Muscle of arm (tissue), 12 donors: Measurements from ENCODE around the gene KRTAP5-4. TPM values are rescaled to one million over a fixed set of nuclear protein-coding genes. Genes with fewer than 3 reads are reported as not detected.
A peak's percentile ranks its signal among the peaks of the same experiment; 100 is the strongest.

Source experiments
- DNase-seq: peaks from one replicate; pipeline ENCODE4 v3.0.0-alpha.2; 2013
- polyA plus RNA-seq, 12 donors: library from polyadenylated mRNA; unstranded; fragments of 120-200 nt; gene quantifications; one replicate each; pipeline ENCODE4 v1.2.1, GENCODE V29; 2013; ENCODE audit not compliant: insufficient read length in 12 of 12

The KRTAP5-4 gene
- polyA plus RNA-seq, 12 donors, result not detected

DNA sequence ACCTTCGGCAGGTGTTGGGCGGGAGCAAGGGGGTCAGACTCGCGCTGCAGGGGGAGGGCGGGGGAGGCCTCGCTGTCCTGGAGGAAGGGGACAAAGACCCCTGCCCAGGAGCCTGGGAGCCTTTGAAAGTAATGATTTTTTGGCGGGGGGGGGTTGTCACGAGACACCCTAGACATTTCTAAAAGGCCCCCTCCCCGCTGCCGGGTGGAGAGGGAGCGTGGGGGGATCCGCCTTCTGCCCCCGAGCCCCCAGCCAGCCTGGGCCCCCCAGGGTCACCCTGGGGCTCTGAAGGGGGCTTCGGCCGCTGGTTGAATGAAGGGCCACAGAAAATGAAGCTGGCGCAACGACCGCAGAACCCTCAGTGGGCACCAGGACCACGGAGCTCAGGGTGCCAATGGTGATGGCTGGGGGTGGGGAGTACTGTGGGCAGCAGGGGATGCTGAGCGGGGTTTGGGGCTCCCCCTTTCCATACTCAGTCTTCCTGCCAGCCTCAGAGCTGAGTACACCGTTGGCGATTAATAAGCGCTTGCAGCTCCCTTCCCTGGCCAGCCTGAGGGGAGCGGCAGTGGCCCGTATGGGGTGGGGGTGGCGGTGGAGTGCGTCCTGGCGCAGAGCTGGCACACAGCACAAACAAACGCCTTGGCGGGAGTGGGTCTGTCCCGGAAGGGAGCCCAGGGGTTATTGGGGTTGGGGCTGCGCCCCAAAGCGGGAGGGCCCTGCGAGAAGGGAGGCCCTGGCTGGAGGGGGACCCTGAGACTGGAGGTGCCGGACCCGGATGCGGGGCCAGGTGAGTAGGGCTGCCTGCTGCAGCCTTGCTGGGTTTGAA is 48.6 kb downstream of the KRTAP5-4 start:
- no peak for DNase-seq

DNA sequence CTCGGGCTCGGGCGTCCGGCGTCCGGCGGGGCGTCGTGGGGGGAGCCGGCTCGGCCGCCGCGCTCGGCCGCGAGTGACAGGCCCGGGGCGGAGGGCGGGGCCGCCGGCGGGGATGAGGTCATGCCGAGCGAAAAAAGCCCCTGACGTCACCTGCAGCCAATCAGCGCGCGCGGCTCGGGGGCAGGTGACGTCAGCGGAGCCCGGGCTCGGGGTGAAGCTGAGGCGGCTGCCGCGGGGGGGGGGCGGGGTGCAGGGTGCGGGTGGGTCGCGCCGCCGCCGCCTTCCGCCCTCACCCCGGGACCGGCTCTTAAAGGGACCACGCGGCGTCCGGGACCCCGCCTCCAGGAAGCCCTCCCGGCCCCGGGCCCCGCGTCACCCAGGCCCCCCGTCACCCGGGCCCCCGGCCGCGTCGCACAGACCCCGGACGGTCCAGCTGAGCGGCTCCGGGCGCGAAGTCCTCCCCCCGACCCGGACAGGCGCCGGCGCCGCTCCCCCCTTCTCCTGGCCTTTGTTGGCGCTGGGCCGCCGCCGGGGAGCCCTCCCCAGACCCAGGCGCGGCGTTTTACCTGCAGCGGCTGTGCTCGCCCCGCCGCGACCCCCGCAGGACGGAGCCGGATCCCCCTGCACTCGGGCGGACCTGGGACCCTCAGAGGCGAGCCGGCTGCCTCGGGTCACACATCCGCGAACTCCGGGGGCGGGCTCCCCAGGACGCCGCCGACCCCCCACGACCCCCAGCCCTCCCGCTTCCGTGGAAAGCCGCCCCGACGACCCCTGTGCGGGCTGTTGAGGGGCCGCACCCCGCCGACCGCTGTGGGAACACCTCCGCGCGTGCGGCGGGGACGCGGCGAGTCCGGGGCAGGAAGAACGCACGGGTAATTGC is 49.5 kb downstream of the KRTAP5-4 start, which contains the start of gene DUSP8:
Gene DUSP8, minus strand, starts transcription at position 75 of the 880 bp plus-strand sequence. CDS start 6,445 bp downstream, outside the sequence.
- DNase-seq, result peak; percentile 90

DNA sequence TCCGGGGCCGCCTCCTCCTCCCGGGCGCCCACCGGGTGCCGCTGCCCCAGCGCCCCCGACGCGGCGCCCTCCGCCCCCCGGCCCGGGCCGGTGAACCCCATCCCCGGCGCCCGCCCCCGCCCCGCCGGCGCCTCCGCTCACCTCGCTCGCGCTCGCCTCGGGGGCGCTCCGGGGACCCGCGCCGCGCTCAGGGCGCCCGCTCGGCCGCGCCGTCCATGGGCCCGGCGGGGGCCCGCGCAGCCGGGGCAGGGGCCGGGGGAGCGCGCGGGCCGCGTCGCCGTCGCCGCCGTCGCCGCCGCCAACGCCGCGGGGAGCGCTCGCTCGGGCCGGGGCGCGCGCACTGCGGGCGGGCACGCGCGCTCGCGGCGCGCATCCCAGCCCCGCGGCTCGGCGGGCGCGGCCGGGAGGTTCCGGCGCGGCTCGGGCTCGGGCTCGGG is 50.2 kb downstream of the KRTAP5-4 start:
- DNase-seq, result no peak

Other genes starting within 250 kb of the KRTAP5-4 start
- gene BRSK2, start 232.2 kb downstream of the KRTAP5-4 start, polyA plus RNA-seq, result 1 to 10 TPM in 7 of 12 donors, under 1 TPM in 3, not detected in 2; 0.59 to 2.6 (median 1.2) TPM
- 10 to 100 TPM in 11 of 12 donors, not detected in 1; 21.4 to 29.9 (median 23.6) TPM for gene MOB2, start 135.4 kb downstream of the KRTAP5-4 start, polyA plus RNA-seq
- gene DUSP8, start 49.9 kb downstream of the KRTAP5-4 start, polyA plus RNA-seq, result 10 to 100 TPM in 11 of 12 donors, not detected in 1; 10.2 to 33.0 (median 17.7) TPM
- gene KRTAP5-1, start 36.9 kb downstream of the KRTAP5-4 start, polyA plus RNA-seq, result 1 to 10 TPM in 5 of 12 donors, under 1 TPM in 3, not detected in 4; 0.55 to 2.2 (median 1.4) TPM
- under 1 TPM in 1 of 12 donors, not detected in 11; 0.23 TPM for gene KRTAP5-2, start 23.8 kb downstream of the KRTAP5-4 start, polyA plus RNA-seq
- gene KRTAP5-3, start 13.7 kb downstream of the KRTAP5-4 start, polyA plus RNA-seq, result not detected
- not detected for gene KRTAP5-5, start 7.6 kb upstream of the KRTAP5-4 start, polyA plus RNA-seq
- under 1 TPM in 6 of 12 donors, not detected in 6; 0.36 to 0.82 (median 0.46) TPM for gene KRTAP5-6, start 75.1 kb upstream of the KRTAP5-4 start, polyA plus RNA-seq
- gene IFITM10, start 128.5 kb upstream of the KRTAP5-4 start, polyA plus RNA-seq, result under 1 TPM in 9 of 12 donors, not detected in 3; 0.06 to 0.36 (median 0.17) TPM
- gene CTSD, start 141.8 kb upstream of the KRTAP5-4 start, polyA plus RNA-seq, result 100 to 1,000 TPM in 3 of 12 donors, 10 to 100 TPM in 8, not detected in 1; 54.4 to 118 (median 79.9) TPM
- gene SYT8, start 212.9 kb upstream of the KRTAP5-4 start, polyA plus RNA-seq, result 1 to 10 TPM in 3 of 12 donors, under 1 TPM in 7, not detected in 2; 0.20 to 4.9 (median 0.62) TPM
- gene TNNI2, start 216.8 kb upstream of the KRTAP5-4 start, polyA plus RNA-seq, result 1,000 to 10,000 TPM; 1,241 to 4,224 (median 1,990) TPM
- gene LSP1, start 230.9 kb upstream of the KRTAP5-4 start, polyA plus RNA-seq, result 10 to 100 TPM in 11 of 12 donors, not detected in 1; 18.6 to 79.7 (median 52.5) TPM